GM19395 (cell line): ENCODE results near the gene DDX31.

ENCODE experiments used
- ATAC-seq: cut with Tn5 transposase; IDR thresholded peaks from one replicate; pipeline ENCODE4 v1.9.1; 2021; ENCODE audit warnings: mild to moderate bottlenecking, moderate library complexity; ENCODE audit not compliant: unreplicated experiment

The DDX31 gene

GRCh38 chr9:132597073-132597775, 72.6 kb downstream of the DDX31 start:
- ATAC-seq = no peak

GRCh38 chr9:132596200-132596599, 73.6 kb downstream of the DDX31 start:
- ATAC-seq = no peak

GRCh38 chr9:132595319-132595718, 74.5 kb downstream of the DDX31 start:
- ATAC-seq = no peak

- ATAC-seq = no peak
Observed at GRCh38 chr9:132594412-132594811, 75.4 kb downstream of the DDX31 start.

GRCh38 chr9:132592451-132592850, 77.3 kb downstream of the DDX31 start:
- no peak for ATAC-seq

GRCh38 chr9:132591751-132592314, 78.0 kb downstream of the DDX31 start:
- ATAC-seq = no peak

GRCh38 chr9:132591244-132591643, 78.5 kb downstream of the DDX31 start:
- ATAC-seq = no peak

- ATAC-seq = no peak
Observed at GRCh38 chr9:132590318-132591182, 79.2 kb downstream of the DDX31 start.

- ATAC-seq = no peak
Observed at GRCh38 chr9:132590037-132590317, 79.8 kb downstream of the DDX31 start.

- no peak for ATAC-seq
Observed at GRCh38 chr9:132589148-132590036, 80.4 kb downstream of the DDX31 start.

GRCh38 chr9:132588501-132589147, 81.2 kb downstream of the DDX31 start:
- no peak for ATAC-seq

- ATAC-seq = no peak
Observed at GRCh38 chr9:132588098-132588497, 81.7 kb downstream of the DDX31 start.

- ATAC-seq = no peak
Observed at GRCh38 chr9:132587592-132587955, 82.2 kb downstream of the DDX31 start.

GRCh38 chr9:132586830-132587591, 82.8 kb downstream of the DDX31 start:
- no peak for ATAC-seq

- ATAC-seq = no peak
Observed at GRCh38 chr9:132585954-132586829, 83.6 kb downstream of the DDX31 start.

GRCh38 chr9:132584601-132585560, 84.9 kb downstream of the DDX31 start:
- no peak for ATAC-seq

GRCh38 chr9:132583584-132584304, 86.0 kb downstream of the DDX31 start:
- ATAC-seq = no peak
